Neuronal stem cell (in vitro differentiated cells): Measurements from ENCODE around the gene MFSD6.

ENCODE experiments used
- DNase-seq: peaks from one replicate; pipeline ENCODE4 v3.0.0-alpha.2; 2013; ENCODE audit warnings: low spot score
- H2AFZ ChIP-seq: one replicate; pipeline ENCODE4 v1.6.1; 2013; ENCODE audit warnings: mild to moderate bottlenecking, low read length, inconsistent platforms
- H2AK5ac ChIP-seq: 2 replicates; pipeline ENCODE4 v1.6.1; 2013; ENCODE audit warnings: low read depth, mild to moderate bottlenecking, inconsistent platforms, low read length, moderate library complexity, mixed read lengths
- H2BK120ac ChIP-seq: 2 replicates; pipeline ENCODE4 v1.6.1; 2013; ENCODE audit warnings: low read depth, mild to moderate bottlenecking, inconsistent platforms, low read length, moderate library complexity, mixed read lengths
- H2BK12ac ChIP-seq: one replicate; pipeline ENCODE4 v1.6.1; 2013; ENCODE audit warnings: low read length, inconsistent platforms
- H2BK15ac ChIP-seq: 2 replicates; pipeline ENCODE4 v1.6.1; 2013; ENCODE audit warnings: mild to moderate bottlenecking, low read length, inconsistent platforms, mixed read lengths
- H2BK5ac ChIP-seq: one replicate; pipeline ENCODE4 v1.6.1; 2013; ENCODE audit warnings: inconsistent platforms, mild to moderate bottlenecking, low read length, moderate library complexity
- H3K14ac ChIP-seq: one replicate; pipeline ENCODE4 v1.6.1; 2013; ENCODE audit warnings: low read length, inconsistent platforms
- H3K18ac ChIP-seq: 2 replicates; pipeline ENCODE4 v1.6.1; 2013; ENCODE audit warnings: low read length, inconsistent platforms
- H3K23ac ChIP-seq: 2 replicates; pipeline ENCODE4 v1.6.1; 2013; ENCODE audit warnings: low read depth, mild to moderate bottlenecking, mixed read lengths, low read length, inconsistent platforms; ENCODE audit not compliant: poor library complexity
- H3K27ac ChIP-seq: replicated peaks from 3 replicates; pipeline ENCODE4 v1.5.1; 2013; ENCODE audit warnings: low read length, inconsistent platforms
- H3K27me3 ChIP-seq, 3 experiments: 2 replicates each; pipeline ENCODE4 v1.6.1; 2013; ENCODE audit warnings: low read length in 3 of 3, mild to moderate bottlenecking in 2 of 3, inconsistent platforms in 1 of 3, low read depth in 1 of 3, mixed read lengths in 1 of 3, moderate library complexity in 1 of 3; ENCODE audit not compliant: control insufficient read depth in 3 of 3, insufficient read depth in 3 of 3
- H3K36me3 ChIP-seq, 2 donors: replicated peaks in 1 of 2; 2 replicates each; pipeline ENCODE4 v1.6.1; 2013; ENCODE audit warnings: low read length in 2 of 2; ENCODE audit not compliant: control insufficient read depth in 2 of 2, insufficient read depth in 2 of 2
- H3K4ac ChIP-seq: 2 replicates; pipeline ENCODE4 v1.6.1; 2013; ENCODE audit warnings: inconsistent platforms, mild to moderate bottlenecking, low read length, moderate library complexity
- H3K4me1 ChIP-seq, 2 donors: 1 replicate in 1 of 2; 2 replicates in 1 of 2; pipeline ENCODE4 v1.6.1; 2013; ENCODE audit warnings: low read length in 2 of 2, low read depth in 1 of 2; ENCODE audit not compliant: control insufficient read depth in 2 of 2, insufficient read depth in 1 of 2
- H3K4me2 ChIP-seq: one replicate; pipeline ENCODE4 v1.6.1; 2013; ENCODE audit warnings: mild to moderate bottlenecking, low read length, inconsistent platforms; ENCODE audit not compliant: insufficient read depth, poor library complexity, severe bottlenecking
- H3K4me3 ChIP-seq, 2 donors: 2 replicates each; pipeline ENCODE4 v1.5.1; 2013; ENCODE audit warnings: low read length in 2 of 2, mild to moderate bottlenecking in 2 of 2, inconsistent platforms in 1 of 2, moderate library complexity in 1 of 2
- H3K79me1 ChIP-seq: one replicate; pipeline ENCODE4 v1.6.1; 2013; ENCODE audit warnings: low read depth, mild to moderate bottlenecking, inconsistent platforms, low read length, moderate library complexity
- H3K9ac ChIP-seq: one replicate; pipeline ENCODE4 v1.6.1; 2013; ENCODE audit warnings: mild to moderate bottlenecking, low read depth, low read length, inconsistent platforms; ENCODE audit not compliant: poor library complexity
- H3K9me3 ChIP-seq, 2 donors: replicated peaks in 1 of 2; 2 replicates each; pipeline versions ENCODE3 to v1.6.1; 2013; ENCODE audit warnings: low read length in 2 of 2, mild to moderate bottlenecking in 2 of 2, inconsistent platforms in 1 of 2, low read depth in 1 of 2, mixed read lengths in 1 of 2, moderate library complexity in 1 of 2; ENCODE audit not compliant: control insufficient read depth in 2 of 2, insufficient read depth in 1 of 2
- H4K8ac ChIP-seq: one replicate; pipeline ENCODE4 v1.6.1; 2013; ENCODE audit warnings: low read depth, mild to moderate bottlenecking, inconsistent platforms, low read length, moderate library complexity
- H4K91ac ChIP-seq: one replicate; pipeline ENCODE4 v1.6.1; 2013; ENCODE audit warnings: low read length, low read depth, mild to moderate bottlenecking, inconsistent platforms; ENCODE audit not compliant: poor library complexity
- WGBS, 2 donors: extraction: QIAGEN DNeasy Blood & Tissue Kit; methylation state at CpG; one replicate each; pipeline ENCODE4 v1.1.7; 2013; ENCODE audit warnings: missing lambda C conversion rate in 2 of 2, mixed read lengths in 1 of 2; ENCODE audit not compliant: insufficient read length in 2 of 2, insufficient replicate concordance in 1 of 2; ENCODE audit errors: extremely low coverage in 2 of 2; 5-methylcytosine and 5-hydroxymethylcytosine counted together

MFSD6 gene

GRCh38 chr2:190447766-190448165, 39.6 kb downstream of the MFSD6 start:
- Histone ChIP-seq H4K91ac (no peak overlapping the region), H3K4me2 (no peak overlapping the region), H2BK120ac (no peak overlapping the region), H2BK15ac (no peak overlapping the region), H2BK12ac (no peak overlapping the region), H2BK5ac (no peak overlapping the region), H3K9me3 (no peaks in the 10 kb centered on the region), H3K79me1 (no peaks in the 10 kb centered on the region), H3K18ac (no peak overlapping the region), H4K8ac (no peak overlapping the region), H2AK5ac (no peak overlapping the region), H3K14ac (no peak overlapping the region), H3K9ac (peak overlapping the region; percentile 47), H3K4me3 (no peak overlapping the region), H3K27ac (no peak overlapping the region), H3K4ac (no peak overlapping the region), H3K36me3 (no peaks in the 10 kb centered on the region), H3K23ac (no peak overlapping the region), H3K4me1 (no peaks in the 10 kb centered on the region), H3K27me3 (no peaks in the 10 kb centered on the region), H2AFZ (no peak overlapping the region)
- DNase-seq = no peak

- Histone ChIP-seq H3K9me3 (no peaks in the 10 kb centered on the region), H2AFZ (no peak overlapping the region), H3K4me1 (no peaks in the 10 kb centered on the region), H3K4me3 (no peak overlapping the region), H3K9ac (no peak overlapping the region), H2BK120ac (no peak overlapping the region), H2BK5ac (no peak overlapping the region), H4K8ac (no peak overlapping the region), H2AK5ac (no peak overlapping the region), H3K27me3 (no peaks in the 10 kb centered on the region), H2BK12ac (no peak overlapping the region), H3K27ac (no peak overlapping the region), H3K4ac (no peak overlapping the region), H3K18ac (no peak overlapping the region), H3K23ac (no peak overlapping the region), H3K4me2 (no peak overlapping the region), H4K91ac (no peak overlapping the region), H3K79me1 (no peaks in the 10 kb centered on the region), H2BK15ac (no peak overlapping the region), H3K14ac (no peak overlapping the region), H3K36me3 (no peaks in the 10 kb centered on the region)
- no CpG with 5 or more reads among the region's 3 CpGs for WGBS, 2 donors
- DNase-seq = no peak
Measured at GRCh38 chr2:190449925-190450324, 41.8 kb downstream of the MFSD6 start.

DNA sequence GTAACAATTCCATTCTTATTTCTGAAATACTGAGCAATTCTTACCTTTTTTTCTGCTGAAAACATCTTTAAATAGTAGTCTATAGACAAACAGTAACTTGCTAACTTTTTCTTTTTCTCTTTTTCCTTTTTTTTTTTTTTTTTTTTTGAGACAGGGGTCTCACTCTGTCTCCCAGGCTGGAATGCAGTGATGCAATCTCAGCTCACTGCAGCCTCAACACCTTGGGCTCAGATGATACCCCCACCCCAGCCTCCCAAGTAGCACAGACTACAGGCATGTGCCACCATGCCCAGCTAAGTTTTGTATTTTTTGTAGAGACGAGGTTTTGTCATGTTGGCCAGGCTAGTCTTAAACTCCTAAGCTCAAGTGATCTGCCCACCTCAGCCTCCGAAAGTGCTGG, 42.2 kb downstream of the MFSD6 start:
- Histone ChIP-seq H3K4me2 (no peak overlapping the region), H2BK15ac (no peak overlapping the region), H3K27me3 (no peaks in the 10 kb centered on the region), H3K14ac (no peak overlapping the region), H3K79me1 (no peaks in the 10 kb centered on the region), H3K9me3 (no peaks in the 10 kb centered on the region), H3K27ac (no peak overlapping the region), H3K9ac (no peak overlapping the region), H2BK5ac (no peak overlapping the region), H3K4ac (no peak overlapping the region), H3K4me3 (no peak overlapping the region), H2BK120ac (no peak overlapping the region), H4K91ac (no peak overlapping the region), H3K18ac (no peak overlapping the region), H3K4me1 (no peaks in the 10 kb centered on the region), H3K23ac (no peak overlapping the region), H2AFZ (no peak overlapping the region), H4K8ac (no peak overlapping the region), H3K36me3 (no peaks in the 10 kb centered on the region), H2BK12ac (no peak overlapping the region), H2AK5ac (no peak overlapping the region)
- DNase-seq = no peak
- WGBS, 2 donors = no CpG with 5 or more reads among the region's 2 CpGs

- no CpG with 5 or more reads among the region's 2 CpGs for WGBS, 2 donors
- no peak overlapping the region for H2BK12ac ChIP-seq
- no peak overlapping the region for H3K14ac ChIP-seq
- H2BK15ac ChIP-seq = no peak overlapping the region
- no peaks in the 10 kb centered on the region for H3K36me3 ChIP-seq
- no peak overlapping the region for H4K8ac ChIP-seq
- H2BK120ac ChIP-seq = no peak overlapping the region
- H3K4ac ChIP-seq = no peak overlapping the region
- H4K91ac ChIP-seq = no peak overlapping the region
- H2AFZ ChIP-seq = no peak overlapping the region
- no peaks in the 10 kb centered on the region for H3K9me3 ChIP-seq
- H2AK5ac ChIP-seq = no peak overlapping the region
- no peak overlapping the region for H3K18ac ChIP-seq
- DNase-seq = no peak
- H3K4me1 ChIP-seq = no peaks in the 10 kb centered on the region
- no peaks in the 10 kb centered on the region for H3K27me3 ChIP-seq
- no peaks in the 10 kb centered on the region for H3K79me1 ChIP-seq
- H3K9ac ChIP-seq = no peak overlapping the region
- H3K27ac ChIP-seq = no peak overlapping the region
- H3K4me3 ChIP-seq = no peak overlapping the region
- no peak overlapping the region for H3K4me2 ChIP-seq
- H2BK5ac ChIP-seq = no peak overlapping the region
- no peak overlapping the region for H3K23ac ChIP-seq
Measured at GRCh38 chr2:190451561-190452176, 43.5 kb downstream of the MFSD6 start.
